HepG2 (cell line): ENCODE measurements around the gene NKD1. TPM values are rescaled to one million over a fixed set of nuclear protein-coding genes. Genes with fewer than 3 reads are reported as not detected.

Experiments used
- AKAP8 ChIP-seq: sonication (generic); formaldehyde crosslinking; IDR thresholded peaks from 2 replicates; pipeline ENCODE4 v1.5.1; 2020; ENCODE audit warnings: mild to moderate bottlenecking, missing genetic modification reagents
- PAF1 ChIP-seq: IDR thresholded peaks from 2 replicates; pipeline ENCODE4 v1.6.1; 2016; ENCODE audit warnings: missing genetic modification reagents, missing compliant biosample characterization
- PPARG ChIP-seq: conservative IDR thresholded peaks from 2 replicates; pipeline ENCODE4 v1.6.1; 2016; ENCODE audit warnings: missing biosample characterization, missing genetic modification reagents
- RBM39 ChIP-seq: fragments of 200-400 bp; formaldehyde crosslinking; IDR thresholded peaks from one replicate; pipeline ENCODE4 v1.6.1; 2018; ENCODE audit warnings: antibody characterized with exemption, mild to moderate bottlenecking, low read depth, low read length; ENCODE audit not compliant: poor library complexity, severe bottlenecking
- SP4 ChIP-seq: sonication (generic); formaldehyde crosslinking; IDR thresholded peaks from 2 replicates; pipeline ENCODE4 v1.8.1; 2023; ENCODE audit warnings: mild to moderate bottlenecking, missing genetic modification reagents
- ZNF354B ChIP-seq: sonication (generic); formaldehyde crosslinking; IDR thresholded peaks from 2 replicates; pipeline ENCODE4 v1.8.0; 2022; ENCODE audit warnings: mild to moderate bottlenecking, missing genetic modification reagents
- ZNF883 ChIP-seq: sonication (generic); formaldehyde crosslinking; IDR thresholded peaks from 2 replicates; pipeline ENCODE4 v1.5.1; 2020; ENCODE audit warnings: mild to moderate bottlenecking, missing genetic modification reagents; ENCODE audit errors: not compliant biosample characterization
- polyA plus RNA-seq, 8 experiments: library from polyadenylated mRNA; depleted of rRNA in 3 of 8; stranded (reverse) in 7 of 8; unstranded in 1 of 8; fragments of >200 nt; fragmentation: Illumina TruSeq in 4 of 8; extraction: Trizol in 4 of 8; gene quantifications; 2 replicates each; pipeline versions ENCODE4 v1.2.1 to v1.2.3, GENCODE V29; 2011 to 2016; ENCODE audit warnings: low read depth in 4 of 8, missing spikeins in 1 of 8, mixed read lengths in 1 of 8; ENCODE audit not compliant: insufficient read depth in 1 of 8
- total RNA-seq, 5 experiments: library from RNA; depleted of rRNA; stranded (reverse); fragments of >200 nt; fragmentation: Illumina TruSeq; extraction: Trizol; gene quantifications; 2 replicates each; pipeline ENCODE4 v1.2.3, GENCODE V29; 2016; ENCODE audit warnings: low read depth in 1 of 5
- TF ChIP-seq, protein P1 (sequence below): sonication (generic); formaldehyde crosslinking; IDR thresholded peaks from one replicate; pipeline ENCODE4 v1.5.1; 2020; ENCODE audit warnings: mild to moderate bottlenecking, missing genetic modification reagents; ENCODE audit errors: not compliant biosample characterization
- TF ChIP-seq, protein P2 (sequence below): sonication (generic); formaldehyde crosslinking; IDR thresholded peaks from 2 replicates; pipeline ENCODE4 v1.4.0; 2020; ENCODE audit warnings: missing genetic modification reagents, borderline replicate concordance
- TF ChIP-seq, protein P3 (sequence below), 2 experiments: sonication (generic) in 1 of 2; formaldehyde crosslinking in 1 of 2; IDR thresholded peaks; 2 replicates each; pipeline versions ENCODE4 v1.4.0 to v1.6.1; 2018 to 2020; ENCODE audit warnings: missing genetic modification reagents in 2 of 2, borderline replicate concordance in 1 of 2, low read depth in 1 of 2, mild to moderate bottlenecking in 1 of 2, missing biosample characterization in 1 of 2
- TF ChIP-seq, protein P4 (sequence below): sonication (generic); formaldehyde crosslinking; IDR thresholded peaks from 2 replicates; pipeline ENCODE4 v1.5.1; 2020; ENCODE audit warnings: mild to moderate bottlenecking, missing genetic modification reagents

NKD1 gene
- total and polyA plus RNA-seq, 2 of the 13 experiments (the other 11 are each of a cell fraction or from before 2014, with no cell fraction given), result 70.4 to 121 TPM

DNA sequence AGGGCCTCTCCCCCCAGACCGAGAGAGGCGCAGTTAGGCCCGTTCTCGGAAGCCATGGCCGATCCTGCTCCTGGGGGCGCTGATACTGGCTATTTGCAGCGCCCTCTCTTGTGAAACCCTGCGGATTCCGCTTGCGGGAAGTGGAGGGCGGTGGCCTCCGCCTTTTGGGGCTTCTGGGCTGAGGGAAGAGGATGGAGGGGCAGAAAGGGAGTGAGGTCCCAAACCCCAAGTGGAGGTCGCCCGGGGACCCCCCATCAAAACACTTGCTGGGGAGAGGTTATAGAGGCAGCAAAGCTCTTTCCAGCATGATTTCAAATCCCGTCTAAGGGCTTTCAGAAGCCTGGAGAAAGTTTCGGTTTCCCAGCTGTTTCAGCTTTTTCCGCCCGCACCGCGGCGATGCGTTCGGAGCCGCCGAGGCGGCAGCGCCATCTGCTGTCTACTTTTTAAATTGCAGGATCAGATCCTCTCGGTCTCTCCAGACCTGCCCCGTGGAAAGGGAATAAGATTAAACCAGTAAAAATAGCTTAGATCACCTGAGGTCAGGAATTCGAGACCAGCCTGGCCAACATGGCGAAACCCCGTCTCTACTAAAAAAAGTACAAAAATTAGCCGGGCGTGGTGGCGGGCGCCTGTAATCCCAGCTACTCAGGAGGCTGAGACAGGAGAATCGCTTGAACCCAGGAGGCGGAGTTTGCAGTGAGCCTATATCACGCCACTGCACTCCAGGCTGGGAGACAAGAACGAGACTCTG is 117.1 kb downstream of the NKD1 start (continued):
- TF ChIP-seq, protein P1, sequence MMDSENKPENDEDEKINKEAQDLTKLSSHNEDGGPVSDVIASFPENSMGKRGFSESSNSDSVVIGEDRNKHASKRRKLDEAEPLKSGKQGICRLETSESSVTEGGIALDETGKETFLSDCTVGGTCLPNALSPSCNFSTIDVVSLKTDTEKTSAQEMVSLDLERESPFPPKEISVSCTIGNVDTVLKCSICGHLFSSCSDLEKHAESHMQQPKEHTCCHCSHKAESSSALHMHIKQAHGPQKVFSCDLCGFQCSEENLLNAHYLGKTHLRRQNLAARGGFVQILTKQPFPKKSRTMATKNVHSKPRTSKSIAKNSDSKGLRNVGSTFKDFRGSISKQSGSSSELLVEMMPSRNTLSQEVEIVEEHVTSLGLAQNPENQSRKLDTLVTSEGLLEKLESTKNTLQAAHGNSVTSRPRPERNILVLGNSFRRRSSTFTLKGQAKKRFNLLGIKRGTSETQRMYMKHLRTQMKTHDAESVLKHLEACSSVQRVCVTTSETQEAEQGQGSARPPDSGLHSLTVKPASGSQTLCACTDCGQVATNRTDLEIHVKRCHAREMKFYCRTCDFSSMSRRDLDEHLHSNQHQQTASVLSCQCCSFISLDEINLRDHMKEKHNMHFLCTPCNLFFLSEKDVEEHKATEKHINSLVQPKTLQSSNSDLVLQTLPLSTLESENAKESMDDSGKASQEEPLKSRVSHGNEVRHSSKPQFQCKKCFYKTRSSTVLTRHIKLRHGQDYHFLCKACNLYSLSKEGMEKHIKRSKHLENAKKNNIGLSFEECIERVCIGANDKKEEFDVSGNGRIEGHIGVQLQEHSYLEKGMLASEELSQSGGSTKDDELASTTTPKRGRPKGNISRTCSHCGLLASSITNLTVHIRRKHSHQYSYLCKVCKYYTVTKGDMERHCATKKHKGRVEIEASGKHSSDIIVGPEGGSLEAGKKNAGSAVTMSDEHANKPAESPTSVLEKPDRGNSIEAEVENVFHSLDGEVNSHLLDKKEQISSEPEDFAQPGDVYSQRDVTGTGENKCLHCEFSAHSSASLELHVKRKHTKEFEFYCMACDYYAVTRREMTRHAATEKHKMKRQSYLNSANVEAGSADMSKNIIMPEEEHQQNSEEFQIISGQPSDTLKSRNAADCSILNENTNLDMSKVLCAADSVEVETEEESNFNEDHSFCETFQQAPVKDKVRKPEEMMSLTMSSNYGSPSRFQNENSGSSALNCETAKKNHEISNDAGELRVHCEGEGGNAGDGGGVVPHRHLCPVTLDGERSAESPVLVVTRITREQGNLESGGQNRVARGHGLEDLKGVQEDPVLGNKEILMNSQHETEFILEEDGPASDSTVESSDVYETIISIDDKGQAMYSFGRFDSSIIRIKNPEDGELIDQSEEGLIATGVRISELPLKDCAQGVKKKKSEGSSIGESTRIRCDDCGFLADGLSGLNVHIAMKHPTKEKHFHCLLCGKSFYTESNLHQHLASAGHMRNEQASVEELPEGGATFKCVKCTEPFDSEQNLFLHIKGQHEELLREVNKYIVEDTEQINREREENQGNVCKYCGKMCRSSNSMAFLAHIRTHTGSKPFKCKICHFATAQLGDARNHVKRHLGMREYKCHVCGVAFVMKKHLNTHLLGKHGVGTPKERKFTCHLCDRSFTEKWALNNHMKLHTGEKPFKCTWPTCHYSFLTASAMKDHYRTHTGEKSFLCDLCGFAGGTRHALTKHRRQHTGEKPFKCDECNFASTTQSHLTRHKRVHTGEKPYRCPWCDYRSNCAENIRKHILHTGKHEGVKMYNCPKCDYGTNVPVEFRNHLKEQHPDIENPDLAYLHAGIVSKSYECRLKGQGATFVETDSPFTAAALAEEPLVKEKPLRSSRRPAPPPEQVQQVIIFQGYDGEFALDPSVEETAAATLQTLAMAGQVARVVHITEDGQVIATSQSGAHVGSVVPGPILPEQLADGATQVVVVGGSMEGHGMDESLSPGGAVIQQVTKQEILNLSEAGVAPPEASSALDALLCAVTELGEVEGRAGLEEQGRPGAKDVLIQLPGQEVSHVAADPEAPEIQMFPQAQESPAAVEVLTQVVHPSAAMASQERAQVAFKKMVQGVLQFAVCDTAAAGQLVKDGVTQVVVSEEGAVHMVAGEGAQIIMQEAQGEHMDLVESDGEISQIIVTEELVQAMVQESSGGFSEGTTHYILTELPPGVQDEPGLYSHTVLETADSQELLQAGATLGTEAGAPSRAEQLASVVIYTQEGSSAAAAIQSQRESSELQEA (CRISPR knock-in tag), result peak; percentile 57
- TF ChIP-seq PAF1 (CRISPR knock-in tag) (no peak), RBM39 (peak; percentile 43), SP4 (CRISPR knock-in tag) (0 out of 2 replicates have a peak, but pooled peaks have one; percentile 45), PPARG (CRISPR knock-in tag) (peak; percentile 60), ZNF354B (CRISPR knock-in tag) (no peak), AKAP8 (CRISPR knock-in tag) (no peak), ZNF883 (peak; percentile 11)
- TF ChIP-seq, protein P2, sequence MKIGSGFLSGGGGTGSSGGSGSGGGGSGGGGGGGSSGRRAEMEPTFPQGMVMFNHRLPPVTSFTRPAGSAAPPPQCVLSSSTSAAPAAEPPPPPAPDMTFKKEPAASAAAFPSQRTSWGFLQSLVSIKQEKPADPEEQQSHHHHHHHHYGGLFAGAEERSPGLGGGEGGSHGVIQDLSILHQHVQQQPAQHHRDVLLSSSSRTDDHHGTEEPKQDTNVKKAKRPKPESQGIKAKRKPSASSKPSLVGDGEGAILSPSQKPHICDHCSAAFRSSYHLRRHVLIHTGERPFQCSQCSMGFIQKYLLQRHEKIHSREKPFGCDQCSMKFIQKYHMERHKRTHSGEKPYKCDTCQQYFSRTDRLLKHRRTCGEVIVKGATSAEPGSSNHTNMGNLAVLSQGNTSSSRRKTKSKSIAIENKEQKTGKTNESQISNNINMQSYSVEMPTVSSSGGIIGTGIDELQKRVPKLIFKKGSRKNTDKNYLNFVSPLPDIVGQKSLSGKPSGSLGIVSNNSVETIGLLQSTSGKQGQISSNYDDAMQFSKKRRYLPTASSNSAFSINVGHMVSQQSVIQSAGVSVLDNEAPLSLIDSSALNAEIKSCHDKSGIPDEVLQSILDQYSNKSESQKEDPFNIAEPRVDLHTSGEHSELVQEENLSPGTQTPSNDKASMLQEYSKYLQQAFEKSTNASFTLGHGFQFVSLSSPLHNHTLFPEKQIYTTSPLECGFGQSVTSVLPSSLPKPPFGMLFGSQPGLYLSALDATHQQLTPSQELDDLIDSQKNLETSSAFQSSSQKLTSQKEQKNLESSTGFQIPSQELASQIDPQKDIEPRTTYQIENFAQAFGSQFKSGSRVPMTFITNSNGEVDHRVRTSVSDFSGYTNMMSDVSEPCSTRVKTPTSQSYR (CRISPR knock-in tag), result no peak
- TF ChIP-seq, protein P3, sequence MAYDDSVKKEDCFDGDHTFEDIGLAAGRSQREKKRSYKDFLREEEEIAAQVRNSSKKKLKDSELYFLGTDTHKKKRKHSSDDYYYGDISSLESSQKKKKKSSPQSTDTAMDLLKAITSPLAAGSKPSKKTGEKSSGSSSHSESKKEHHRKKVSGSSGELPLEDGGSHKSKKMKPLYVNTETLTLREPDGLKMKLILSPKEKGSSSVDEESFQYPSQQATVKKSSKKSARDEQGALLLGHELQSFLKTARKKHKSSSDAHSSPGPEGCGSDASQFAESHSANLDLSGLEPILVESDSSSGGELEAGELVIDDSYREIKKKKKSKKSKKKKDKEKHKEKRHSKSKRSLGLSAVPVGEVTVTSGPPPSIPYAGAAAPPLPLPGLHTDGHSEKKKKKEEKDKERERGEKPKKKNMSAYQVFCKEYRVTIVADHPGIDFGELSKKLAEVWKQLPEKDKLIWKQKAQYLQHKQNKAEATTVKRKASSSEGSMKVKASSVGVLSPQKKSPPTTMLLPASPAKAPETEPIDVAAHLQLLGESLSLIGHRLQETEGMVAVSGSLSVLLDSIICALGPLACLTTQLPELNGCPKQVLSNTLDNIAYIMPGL (CRISPR knock-in tag; IDR thresholded peaks at IDR 0.05; ENCODE audit: borderline replicate concordance in 1 of 2, low read depth in 1 of 2), result peak; percentile 74 to 92; a peak in 3 of 4 replicates
- TF ChIP-seq, protein P4, sequence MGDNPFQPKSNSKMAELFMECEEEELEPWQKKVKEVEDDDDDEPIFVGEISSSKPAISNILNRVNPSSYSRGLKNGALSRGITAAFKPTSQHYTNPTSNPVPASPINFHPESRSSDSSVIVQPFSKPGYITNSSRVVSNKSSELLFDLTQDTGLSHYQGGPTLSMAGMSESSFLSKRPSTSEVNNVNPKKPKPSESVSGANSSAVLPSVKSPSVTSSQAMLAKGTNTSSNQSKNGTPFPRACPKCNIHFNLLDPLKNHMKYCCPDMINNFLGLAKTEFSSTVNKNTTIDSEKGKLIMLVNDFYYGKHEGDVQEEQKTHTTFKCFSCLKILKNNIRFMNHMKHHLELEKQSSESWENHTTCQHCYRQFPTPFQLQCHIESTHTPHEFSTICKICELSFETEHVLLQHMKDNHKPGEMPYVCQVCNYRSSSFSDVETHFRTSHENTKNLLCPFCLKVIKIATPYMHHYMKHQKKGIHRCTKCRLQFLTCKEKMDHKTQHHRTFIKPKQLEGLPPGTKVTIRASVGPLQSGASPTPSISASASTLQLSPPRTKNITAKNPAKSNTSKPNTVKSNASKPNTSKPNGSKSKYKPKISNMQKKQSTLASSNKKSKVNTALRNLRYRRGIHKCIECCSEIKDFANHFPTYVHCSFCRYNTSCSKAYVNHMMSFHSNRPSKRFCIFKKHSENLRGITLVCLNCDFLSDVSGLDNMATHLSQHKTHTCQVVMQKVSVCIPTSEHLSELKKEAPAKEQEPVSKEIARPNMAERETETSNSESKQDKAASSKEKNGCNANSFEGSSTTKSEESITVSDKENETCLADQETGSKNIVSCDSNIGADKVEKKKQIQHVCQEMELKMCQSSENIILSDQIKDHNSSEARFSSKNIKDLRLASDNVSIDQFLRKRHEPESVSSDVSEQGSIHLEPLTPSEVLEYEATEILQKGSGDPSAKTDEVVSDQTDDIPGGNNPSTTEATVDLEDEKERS, result peak; percentile 87
